ENCODE data around the gene PARD3. TPM values are rescaled to one million over a fixed set of nuclear protein-coding genes. Genes with fewer than 3 reads are reported as not detected.
A peak's percentile ranks its signal among the peaks of the same experiment; 100 is the strongest.

PARD3 gene
- total RNA-seq, 1 donor from 2014 or later = 35.4 TPM

DNA sequence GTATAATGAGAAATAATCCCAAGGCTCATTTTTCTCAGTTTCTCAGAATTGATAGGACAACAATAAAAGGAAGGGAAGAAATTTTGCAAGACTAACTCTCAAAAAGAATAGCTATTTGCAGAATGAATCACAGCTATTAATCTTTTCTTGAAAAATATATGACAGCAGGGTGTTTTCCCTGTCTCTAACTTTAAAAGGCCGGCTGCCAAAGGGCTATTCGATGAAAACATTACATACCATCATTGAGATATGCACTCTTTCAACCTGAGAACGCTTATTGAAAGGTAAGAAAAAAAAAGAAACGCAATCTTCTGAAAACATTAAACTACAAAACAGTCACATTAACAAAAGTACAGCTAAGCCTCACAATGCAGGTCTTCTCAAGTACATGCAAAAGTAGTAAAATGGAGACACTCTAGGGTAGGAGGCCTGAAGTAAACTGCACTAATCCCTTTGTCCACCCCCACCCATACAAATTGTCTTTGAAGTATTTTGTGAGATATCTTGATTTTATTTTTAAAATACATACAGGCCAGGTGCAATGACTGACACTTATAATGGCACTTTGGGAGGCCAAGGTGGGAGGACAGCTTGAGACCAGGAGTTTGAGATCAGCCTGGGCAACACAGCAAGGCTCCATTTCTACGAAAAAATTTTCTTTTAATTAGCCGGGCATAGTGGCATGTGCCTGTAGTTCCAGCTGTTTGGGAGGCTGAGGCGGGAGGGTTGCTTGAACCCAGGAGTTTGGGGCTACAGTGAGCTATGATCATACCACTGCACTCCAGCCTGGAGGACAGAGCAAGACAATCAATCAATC lies 83.0 kb downstream of the PARD3 start:
- Histone ChIP-seq H3K27ac (ENCODE audit: low read depth, low read length) (peak overlapping the region; percentile 69), H3K4me2 (ENCODE audit: low read length) (peak overlapping the region; percentile 76), H3K4me1 (ENCODE audit: insufficient read depth, low read length) (peaks cover 19% of the 10 kb centered on the region), H3K79me2 (ENCODE audit: insufficient read depth, low read length) (peaks cover 32% of the 10 kb centered on the region), H2AFZ (ENCODE audit: low read depth, low read length) (no peak overlapping the region), H3K9ac (ENCODE audit: low read length) (no peak overlapping the region), H3K9me3 (ENCODE audit: insufficient read depth, low read depth, low read length) (no peaks in the 10 kb centered on the region), H3K4me3 (ENCODE audit: insufficient read depth, low read depth, low read length) (peak overlapping the region; percentile 21), H4K20me1 (ENCODE audit: insufficient read depth, low read length) (peaks cover 14% of the 10 kb centered on the region), H3K36me3 (ENCODE audit: insufficient read depth, low read length) (no peaks in the 10 kb centered on the region), H3K27me3 (ENCODE audit: insufficient read depth, low read length) (no peaks in the 10 kb centered on the region)
- Mint-ChIP-seq H3K9me3 (ENCODE audit: unreplicated experiment) (no peaks in the 10 kb centered on the region), H3K27me3 (ENCODE audit: low read depth, unreplicated experiment) (no peaks in the 10 kb centered on the region), H3K27ac (ENCODE audit: unreplicated experiment) (no peak overlapping the region), H3K36me3 (ENCODE audit: low read depth, unreplicated experiment) (no peaks in the 10 kb centered on the region), H3K4me3 (ENCODE audit: unreplicated experiment) (no peak overlapping the region), H3K4me1 (ENCODE audit: low read depth, unreplicated experiment) (peaks cover 19% of the 10 kb centered on the region)
- no peak for TF ChIP-seq EZH2 (IDR thresholded peaks at IDR 0.05; ENCODE audit: insufficient read depth, low read length)
- TF ChIP-seq, protein P1, sequence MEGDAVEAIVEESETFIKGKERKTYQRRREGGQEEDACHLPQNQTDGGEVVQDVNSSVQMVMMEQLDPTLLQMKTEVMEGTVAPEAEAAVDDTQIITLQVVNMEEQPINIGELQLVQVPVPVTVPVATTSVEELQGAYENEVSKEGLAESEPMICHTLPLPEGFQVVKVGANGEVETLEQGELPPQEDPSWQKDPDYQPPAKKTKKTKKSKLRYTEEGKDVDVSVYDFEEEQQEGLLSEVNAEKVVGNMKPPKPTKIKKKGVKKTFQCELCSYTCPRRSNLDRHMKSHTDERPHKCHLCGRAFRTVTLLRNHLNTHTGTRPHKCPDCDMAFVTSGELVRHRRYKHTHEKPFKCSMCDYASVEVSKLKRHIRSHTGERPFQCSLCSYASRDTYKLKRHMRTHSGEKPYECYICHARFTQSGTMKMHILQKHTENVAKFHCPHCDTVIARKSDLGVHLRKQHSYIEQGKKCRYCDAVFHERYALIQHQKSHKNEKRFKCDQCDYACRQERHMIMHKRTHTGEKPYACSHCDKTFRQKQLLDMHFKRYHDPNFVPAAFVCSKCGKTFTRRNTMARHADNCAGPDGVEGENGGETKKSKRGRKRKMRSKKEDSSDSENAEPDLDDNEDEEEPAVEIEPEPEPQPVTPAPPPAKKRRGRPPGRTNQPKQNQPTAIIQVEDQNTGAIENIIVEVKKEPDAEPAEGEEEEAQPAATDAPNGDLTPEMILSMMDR (IDR thresholded peaks at IDR 0.05; ENCODE audit: insufficient read depth, low read depth, low read length) = no peak
- DNase-seq (ENCODE audit: low read depth) = peak; percentile 76
- peak; percentile 94 for FAIRE-seq

DNA sequence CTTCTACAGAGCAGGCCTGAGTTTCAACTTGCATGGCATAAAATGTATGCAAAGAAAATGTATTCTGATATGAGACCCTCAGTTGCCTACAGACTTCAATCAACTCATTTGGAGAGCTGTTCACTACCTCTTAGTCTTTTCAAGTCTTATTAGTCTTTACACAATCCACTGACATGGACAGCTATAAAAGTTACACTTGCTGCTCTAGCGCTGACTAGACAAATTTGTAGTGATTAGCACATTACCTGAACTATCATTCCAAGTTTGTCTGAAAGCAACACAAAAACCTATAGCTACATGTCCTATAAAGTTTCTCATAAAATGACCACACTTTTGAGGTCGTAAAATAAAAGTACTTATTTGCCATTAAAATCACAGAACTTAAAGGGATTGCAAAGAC lies 83.9 kb downstream of the PARD3 start:
- Histone ChIP-seq H3K4me1 (ENCODE audit: insufficient read depth, low read length) (peaks cover 19% of the 10 kb centered on the region), H3K4me3 (ENCODE audit: insufficient read depth, low read depth, low read length) (no peak overlapping the region), H3K9me3 (ENCODE audit: insufficient read depth, low read depth, low read length) (no peaks in the 10 kb centered on the region), H3K4me2 (ENCODE audit: low read length) (no peak overlapping the region), H2AFZ (ENCODE audit: low read depth, low read length) (no peak overlapping the region), H4K20me1 (ENCODE audit: insufficient read depth, low read length) (peaks cover 18% of the 10 kb centered on the region), H3K36me3 (ENCODE audit: insufficient read depth, low read length) (no peaks in the 10 kb centered on the region), H3K9ac (ENCODE audit: low read length) (no peak overlapping the region), H3K79me2 (ENCODE audit: insufficient read depth, low read length) (peaks cover 32% of the 10 kb centered on the region), H3K27me3 (ENCODE audit: insufficient read depth, low read length) (no peaks in the 10 kb centered on the region), H3K27ac (ENCODE audit: low read depth, low read length) (no peak overlapping the region)
- peaks cover 19% of the 10 kb centered on the region for H3K4me1 Mint-ChIP-seq (ENCODE audit: low read depth, unreplicated experiment)
- DNase-seq (ENCODE audit: low read depth) (no peak), FAIRE-seq (no peak)
- no peaks in the 10 kb centered on the region for H3K36me3 Mint-ChIP-seq (ENCODE audit: low read depth, unreplicated experiment)
- no peak for TF ChIP-seq EZH2 (IDR thresholded peaks at IDR 0.05; ENCODE audit: insufficient read depth, low read length)
- TF ChIP-seq, protein P1 (IDR thresholded peaks at IDR 0.05; ENCODE audit: insufficient read depth, low read depth, low read length) = no peak
- no peak overlapping the region for H3K4me3 Mint-ChIP-seq (ENCODE audit: unreplicated experiment)
- no peaks in the 10 kb centered on the region for H3K27me3 Mint-ChIP-seq (ENCODE audit: low read depth, unreplicated experiment)
- no peaks in the 10 kb centered on the region for H3K9me3 Mint-ChIP-seq (ENCODE audit: unreplicated experiment)
- H3K27ac Mint-ChIP-seq (ENCODE audit: unreplicated experiment) = no peak overlapping the region

DNA sequence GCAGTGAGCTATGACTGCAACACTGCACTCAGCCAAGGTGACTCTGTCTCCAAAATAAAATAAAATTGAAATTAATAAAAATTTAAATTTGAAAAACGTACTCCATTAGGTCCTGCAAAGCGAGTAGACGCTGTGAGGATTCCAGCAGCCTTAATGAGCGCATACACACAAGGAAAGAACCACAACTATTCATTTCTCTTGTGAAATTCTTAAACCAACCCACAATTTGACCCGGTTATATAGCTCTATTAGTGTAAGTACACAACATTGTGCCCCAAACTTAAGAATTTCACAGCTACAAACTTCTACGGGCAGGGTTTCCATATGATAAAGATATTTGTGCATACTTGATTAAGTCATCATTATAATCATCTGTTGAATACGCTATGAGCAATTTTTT lies 84.4 kb downstream of the PARD3 start:
- TF ChIP-seq EZH2 (IDR thresholded peaks at IDR 0.05; ENCODE audit: insufficient read depth, low read length) = no peak
- Mint-ChIP-seq H3K9me3 (ENCODE audit: unreplicated experiment) (no peaks in the 10 kb centered on the region), H3K27me3 (ENCODE audit: low read depth, unreplicated experiment) (no peaks in the 10 kb centered on the region), H3K4me3 (ENCODE audit: unreplicated experiment) (no peak overlapping the region), H3K4me1 (ENCODE audit: low read depth, unreplicated experiment) (peaks cover 22% of the 10 kb centered on the region), H3K27ac (ENCODE audit: unreplicated experiment) (no peak overlapping the region), H3K36me3 (ENCODE audit: low read depth, unreplicated experiment) (no peaks in the 10 kb centered on the region)
- Histone ChIP-seq H3K27me3 (ENCODE audit: insufficient read depth, low read length) (no peaks in the 10 kb centered on the region), H3K27ac (ENCODE audit: low read depth, low read length) (no peak overlapping the region), H3K9ac (ENCODE audit: low read length) (no peak overlapping the region), H3K79me2 (ENCODE audit: insufficient read depth, low read length) (peaks cover 32% of the 10 kb centered on the region), H3K4me2 (ENCODE audit: low read length) (no peak overlapping the region), H4K20me1 (ENCODE audit: insufficient read depth, low read length) (peaks cover 22% of the 10 kb centered on the region), H3K4me3 (ENCODE audit: insufficient read depth, low read depth, low read length) (no peak overlapping the region), H3K9me3 (ENCODE audit: insufficient read depth, low read depth, low read length) (no peaks in the 10 kb centered on the region), H3K4me1 (ENCODE audit: insufficient read depth, low read length) (peaks cover 19% of the 10 kb centered on the region), H3K36me3 (ENCODE audit: insufficient read depth, low read length) (no peaks in the 10 kb centered on the region), H2AFZ (ENCODE audit: low read depth, low read length) (no peak overlapping the region)
- peak; percentile 69 for DNase-seq (ENCODE audit: low read depth)
- FAIRE-seq = no peak

Measured in astrocyte (in vitro differentiated cells and primary cell).